Peyer's patch (tissue), 4 donors: ENCODE data around the gene SQSTM1. TPM values are rescaled to one million over a fixed set of nuclear protein-coding genes. Genes with fewer than 3 reads are reported as not detected.
A peak's percentile ranks its signal among the peaks of the same experiment; 100 is the strongest.

Source experiments
- DNase-seq, 3 donors: peaks; one replicate each; pipeline ENCODE4 v3.0.0-alpha.2; 2017 to 2019
- H3K27ac ChIP-seq, 4 donors: fragments of 200-600 bp; sonication (generic); one replicate each; pipeline ENCODE4 v1.5.1; 2016 to 2019
- H3K27me3 ChIP-seq, 2 donors: fragments of 200-600 bp; sonication (generic); one replicate each; pipeline ENCODE4 v1.5.1; 2019
- H3K36me3 ChIP-seq, 3 donors: fragments of 200-600 bp; sonication (generic); one replicate each; pipeline ENCODE4 v1.5.1; 2016 to 2019
- H3K4me1 ChIP-seq, 4 donors: fragments of 200-600 bp; sonication (generic); one replicate each; pipeline ENCODE4 v1.5.1; 2016 to 2019
- H3K4me3 ChIP-seq, 4 donors: fragments of 200-600 bp; sonication (generic); 1 replicate in 3 of 4; 2 replicates in 1 of 4; pipeline ENCODE4 v1.5.1; 2016 to 2019; ENCODE audit warnings: mild to moderate bottlenecking in 1 of 4
- H3K9me3 ChIP-seq, 4 donors: fragments of 200-600 bp; sonication (generic); one replicate each; pipeline ENCODE4 v1.5.1; 2016 to 2019; ENCODE audit warnings: mild to moderate bottlenecking in 1 of 4
- CTCF ChIP-seq, 6 experiments: fragments of 450-650 bp in 4 of 6; fragments of 200-600 bp in 2 of 6; sonication (generic) in 1 of 6; IDR thresholded peaks; one replicate each; pipeline ENCODE4 v1.5.1; 2017 to 2019; ENCODE audit warnings: antibody characterized with exemption in 6 of 6, mild to moderate bottlenecking in 3 of 6, moderate library complexity in 1 of 6
- POLR2A ChIP-seq, 2 donors: fragments of 450-650 bp; IDR thresholded peaks; one replicate each; pipeline ENCODE4 v1.5.1; 2017; ENCODE audit warnings: antibody characterized with exemption in 2 of 2, mild to moderate bottlenecking in 2 of 2, moderate library complexity in 2 of 2
- total RNA-seq, 4 donors: library from RNA; depleted of rRNA; stranded (reverse); fragments of >200 nt; gene quantifications; one replicate each; pipeline ENCODE4 v1.1.0, GENCODE V29; 2016

Gene SQSTM1
- total RNA-seq, 4 donors from 2014 or later = 287 to 417 (median 348) TPM

GRCh38 chr5:179862891-179863290 is 42.2 kb downstream of the SQSTM1 start:
- no peak overlapping the region for H3K27ac ChIP-seq
- H3K36me3 ChIP-seq = peaks cover 0 to 52% (median 0%) of the 10 kb centered on the region in 3 donors
- TF ChIP-seq POLR2A (IDR thresholded peaks at IDR 0.05) (no peak), CTCF (IDR thresholded peaks at IDR 0.05) (no peak)
- no peak for DNase-seq
- no peak overlapping the region for H3K4me3 ChIP-seq
- H3K4me1 ChIP-seq = no peaks in the 10 kb centered on the region
- no peaks in the 10 kb centered on the region for H3K27me3 ChIP-seq
- no peaks in the 10 kb centered on the region for H3K9me3 ChIP-seq

- Histone ChIP-seq H3K9me3 (no peaks in the 10 kb centered on the region), H3K4me3 (no peak overlapping the region), H3K36me3 (peaks cover 0 to 52% (median 0%) of the 10 kb centered on the region in 3 donors), H3K4me1 (no peaks in the 10 kb centered on the region), H3K27ac (no peak overlapping the region), H3K27me3 (no peaks in the 10 kb centered on the region)
- no peak for DNase-seq
- TF ChIP-seq POLR2A (IDR thresholded peaks at IDR 0.05) (no peak), CTCF (IDR thresholded peaks at IDR 0.05) (no peak)
Measured at GRCh38 chr5:179863449-179864085, 42.9 kb downstream of the SQSTM1 start.

GRCh38 chr5:179864686-179865085 is 44.0 kb downstream of the SQSTM1 start:
- H3K27ac ChIP-seq = no peak overlapping the region
- no peaks in the 10 kb centered on the region for H3K4me1 ChIP-seq
- TF ChIP-seq POLR2A (IDR thresholded peaks at IDR 0.05) = no peak
- TF ChIP-seq CTCF (IDR thresholded peaks at IDR 0.05) = no peak
- peaks cover 0 to 53% (median 0%) of the 10 kb centered on the region in 3 donors for H3K36me3 ChIP-seq
- DNase-seq = peak in 1 of 3 donors; percentile 15
- H3K9me3 ChIP-seq = no peaks in the 10 kb centered on the region
- H3K27me3 ChIP-seq = no peaks in the 10 kb centered on the region
- H3K4me3 ChIP-seq = no peak overlapping the region

- no peaks in the 10 kb centered on the region for H3K4me1 ChIP-seq
- peaks cover 0 to 63% (median 0%) of the 10 kb centered on the region in 3 donors for H3K36me3 ChIP-seq
- no peaks in the 10 kb centered on the region for H3K9me3 ChIP-seq
- no peak overlapping the region for H3K4me3 ChIP-seq
- no peaks in the 10 kb centered on the region for H3K27me3 ChIP-seq
- TF ChIP-seq CTCF (IDR thresholded peaks at IDR 0.05) (no peak), POLR2A (IDR thresholded peaks at IDR 0.05) (no peak)
- no peak overlapping the region for H3K27ac ChIP-seq
- DNase-seq = peak in 1 of 3 donors; percentile 30
Measured at GRCh38 chr5:179865491-179866240, 45.0 kb downstream of the SQSTM1 start.

GRCh38 chr5:179866241-179867078 is 45.8 kb downstream of the SQSTM1 start:
- Histone ChIP-seq H3K4me1 (no peaks in the 10 kb centered on the region), H3K27ac (no peak overlapping the region), H3K27me3 (no peaks in the 10 kb centered on the region), H3K4me3 (no peak overlapping the region), H3K36me3 (peaks cover 0 to 71% (median 0%) of the 10 kb centered on the region in 3 donors), H3K9me3 (no peaks in the 10 kb centered on the region)
- TF ChIP-seq CTCF (IDR thresholded peaks at IDR 0.05) = no peak
- no peak for TF ChIP-seq POLR2A (IDR thresholded peaks at IDR 0.05)
- peak in 1 of 3 donors; percentile 36 for DNase-seq
